22Rv1 (cell line): ENCODE data around the gene IL1RAPL2.

Experiments
- H3K27ac ChIP-seq: fragments of 450-650 bp; 2 replicates; pipeline ENCODE4 v1.5.1; 2017
- CTCF ChIP-seq: fragments of 450-650 bp; IDR thresholded peaks from 2 replicates; pipeline ENCODE4 v1.5.1; 2017; ENCODE audit warnings: mild to moderate bottlenecking
- ZFX ChIP-seq: fragments of 450-650 bp; IDR thresholded peaks from 2 replicates; pipeline ENCODE4 v1.6.1; 2017; ENCODE audit warnings: antibody characterized with exemption, borderline replicate concordance

IL1RAPL2 gene

GRCh38 chrX:104679175-104679574 lies 113.2 kb downstream of the IL1RAPL2 start:
- no peak for TF ChIP-seq ZFX
- TF ChIP-seq CTCF, result no peak
- no peak overlapping the region for H3K27ac ChIP-seq

GRCh38 chrX:104681214-104681613 lies 115.2 kb downstream of the IL1RAPL2 start:
- TF ChIP-seq ZFX, result no peak
- no peak for TF ChIP-seq CTCF

GRCh38 chrX:104684077-104684476 lies 118.1 kb downstream of the IL1RAPL2 start:
- TF ChIP-seq ZFX, result no peak
- no peak for TF ChIP-seq CTCF
- no peak overlapping the region for H3K27ac ChIP-seq

More at GRCh38 chrX:104681214-104681613, 115.2 kb downstream of the IL1RAPL2 start:
- H3K27ac ChIP-seq, result no peak overlapping the region

GRCh38 chrX:104695593-104695992 lies 129.6 kb downstream of the IL1RAPL2 start:
- no peak overlapping the region for H3K27ac ChIP-seq
- no peak for TF ChIP-seq CTCF
- TF ChIP-seq ZFX, result no peak

- no peak for TF ChIP-seq ZFX
- no peak for TF ChIP-seq CTCF
- no peak overlapping the region for H3K27ac ChIP-seq
These were observed 130.7 kb downstream of the IL1RAPL2 start for GRCh38 chrX:104696667-104697066.

GRCh38 chrX:104697294-104697693 lies 131.3 kb downstream of the IL1RAPL2 start:
- TF ChIP-seq ZFX (no peak), CTCF (no peak)
- H3K27ac ChIP-seq, result no peak overlapping the region

- no peak overlapping the region for H3K27ac ChIP-seq
- TF ChIP-seq ZFX (no peak), CTCF (no peak)
These were observed 141.0 kb downstream of the IL1RAPL2 start for GRCh38 chrX:104707042-104707441.
